Ascending aorta (tissue), 2 donors: ENCODE results near the gene LRRC10B. TPM values are rescaled to one million over a fixed set of nuclear protein-coding genes. Genes with fewer than 3 reads are reported as not detected.

Source experiments
- DNase-seq, 2 donors: peaks; one replicate each; pipeline ENCODE4 v3.0.0-alpha.2; 2019; ENCODE audit warnings: low spot score in 2 of 2
- H3K27ac ChIP-seq, 2 donors: fragments of 200-600 bp; sonication (generic); one replicate each; pipeline ENCODE4 v1.5.1; 2016 to 2017; ENCODE audit warnings: mild to moderate bottlenecking in 1 of 2
- H3K27me3 ChIP-seq: fragments of 200-600 bp; sonication (generic); one replicate; pipeline ENCODE4 v1.5.1; 2017
- H3K36me3 ChIP-seq, 2 donors: fragments of 200-600 bp; sonication (generic); one replicate each; pipeline ENCODE4 v1.5.1; 2016
- H3K4me1 ChIP-seq, 2 donors: fragments of 200-600 bp; sonication (generic); one replicate each; pipeline ENCODE4 v1.5.1; 2016 to 2017; ENCODE audit warnings: mild to moderate bottlenecking in 1 of 2
- H3K4me3 ChIP-seq, 2 donors: fragments of 200-600 bp; sonication (generic); one replicate each; pipeline ENCODE4 v1.5.1; 2016 to 2017; ENCODE audit warnings: mild to moderate bottlenecking in 1 of 2
- H3K9me3 ChIP-seq, 2 donors: fragments of 200-600 bp; sonication (generic); one replicate each; pipeline ENCODE4 v1.5.1; 2016
- intact Hi-C: fragments of 100-400 bp; cut with DNase I; formaldehyde crosslinking; loops from one replicate; pipeline ENCODE4 v1.15.1; 2023
- total RNA-seq: library from RNA; depleted of rRNA; stranded (reverse); fragments of >200 nt; gene quantifications from one replicate; pipeline ENCODE4 v1.1.0, GENCODE V29; 2016
- TF ChIP-seq, protein P1 (sequence below), 3 experiments: fragments of 200-600 bp in 2 of 3; fragments of 450-650 bp in 1 of 3; sonication (generic) in 2 of 3; IDR thresholded peaks; one replicate each; pipeline ENCODE4 v1.5.1; 2016 to 2019; ENCODE audit warnings: antibody characterized with exemption in 3 of 3, mild to moderate bottlenecking in 1 of 3, moderate library complexity in 1 of 3

The LRRC10B gene
- total RNA-seq, 1 donor from 2014 or later, result 0.85 TPM

DNA sequence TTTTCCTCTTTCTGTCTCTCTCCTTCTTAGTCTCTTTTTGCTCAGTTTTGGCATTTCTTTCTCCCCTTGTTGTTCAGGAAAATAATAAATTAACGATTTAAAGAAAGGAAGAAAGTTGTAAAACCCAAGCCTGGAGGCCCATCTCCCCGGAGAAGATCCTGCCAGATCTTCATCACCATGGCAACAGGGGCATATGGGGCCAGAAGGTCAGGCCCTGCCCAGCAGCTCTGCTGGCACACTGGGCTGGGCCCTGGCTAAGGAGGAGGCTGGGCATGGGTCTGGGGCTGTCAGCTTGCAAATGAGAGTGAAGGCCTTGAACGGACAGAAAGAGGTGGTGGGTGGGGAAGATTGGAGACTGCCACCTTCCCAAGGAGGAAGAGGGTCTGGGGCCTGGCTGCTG lies 2.8 kb downstream of the LRRC10B start:
- H3K4me1 ChIP-seq, result peaks cover 3 to 8% of the 10 kb centered on the region in 2 donors
- TF ChIP-seq, protein P1, sequence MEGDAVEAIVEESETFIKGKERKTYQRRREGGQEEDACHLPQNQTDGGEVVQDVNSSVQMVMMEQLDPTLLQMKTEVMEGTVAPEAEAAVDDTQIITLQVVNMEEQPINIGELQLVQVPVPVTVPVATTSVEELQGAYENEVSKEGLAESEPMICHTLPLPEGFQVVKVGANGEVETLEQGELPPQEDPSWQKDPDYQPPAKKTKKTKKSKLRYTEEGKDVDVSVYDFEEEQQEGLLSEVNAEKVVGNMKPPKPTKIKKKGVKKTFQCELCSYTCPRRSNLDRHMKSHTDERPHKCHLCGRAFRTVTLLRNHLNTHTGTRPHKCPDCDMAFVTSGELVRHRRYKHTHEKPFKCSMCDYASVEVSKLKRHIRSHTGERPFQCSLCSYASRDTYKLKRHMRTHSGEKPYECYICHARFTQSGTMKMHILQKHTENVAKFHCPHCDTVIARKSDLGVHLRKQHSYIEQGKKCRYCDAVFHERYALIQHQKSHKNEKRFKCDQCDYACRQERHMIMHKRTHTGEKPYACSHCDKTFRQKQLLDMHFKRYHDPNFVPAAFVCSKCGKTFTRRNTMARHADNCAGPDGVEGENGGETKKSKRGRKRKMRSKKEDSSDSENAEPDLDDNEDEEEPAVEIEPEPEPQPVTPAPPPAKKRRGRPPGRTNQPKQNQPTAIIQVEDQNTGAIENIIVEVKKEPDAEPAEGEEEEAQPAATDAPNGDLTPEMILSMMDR (IDR thresholded peaks at IDR 0.05), result no peak
- H3K27ac ChIP-seq, result no peak overlapping the region
- no peaks in the 10 kb centered on the region for H3K9me3 ChIP-seq
- intact Hi-C loops, result no loop called here
- no peaks in the 10 kb centered on the region for H3K36me3 ChIP-seq
- no peak overlapping the region for H3K4me3 ChIP-seq
- no peak for DNase-seq
- H3K27me3 ChIP-seq, result peaks cover 3% of the 10 kb centered on the region

GRCh38 chr11:61512435-61512834 lies 3.9 kb downstream of the LRRC10B start:
- no peak overlapping the region for H3K27ac ChIP-seq
- intact Hi-C loops, result no loop called here
- peaks cover 3% of the 10 kb centered on the region for H3K27me3 ChIP-seq

DNA sequence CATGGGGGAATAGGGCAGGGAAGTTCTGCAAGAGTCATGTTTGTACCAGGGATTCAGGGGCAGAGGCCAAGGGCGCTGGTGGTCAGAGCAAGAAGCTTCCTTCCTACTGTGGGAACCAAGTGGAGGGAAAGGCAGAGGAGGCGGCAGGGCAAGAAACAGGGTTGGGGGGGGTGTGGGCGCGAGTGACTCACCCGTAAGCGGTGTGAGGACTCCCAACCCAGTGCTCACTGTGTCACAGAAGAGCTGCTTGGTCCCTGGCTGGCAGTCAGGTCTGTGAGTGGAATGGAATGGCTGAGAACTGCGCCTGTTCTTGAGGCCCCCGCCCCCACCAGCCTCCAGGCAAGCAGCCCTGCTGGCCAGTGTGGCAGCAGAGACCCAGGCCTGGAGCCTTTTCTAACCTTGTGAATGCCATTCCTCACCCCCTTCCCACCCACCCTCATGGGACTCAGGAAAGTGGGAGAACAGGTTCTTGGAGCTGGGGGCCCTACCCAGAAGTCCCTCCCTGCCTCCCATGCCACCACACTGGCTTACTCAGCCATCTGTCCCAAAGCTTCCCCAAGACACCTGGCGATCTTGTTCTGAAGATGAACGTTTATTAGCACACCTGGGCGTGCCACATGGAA lies 4.7 kb downstream of the LRRC10B start:
- Histone ChIP-seq H3K27ac (no peak overlapping the region), H3K4me1 (peaks cover 3 to 8% of the 10 kb centered on the region in 2 donors), H3K27me3 (peaks cover 3% of the 10 kb centered on the region), H3K9me3 (no peaks in the 10 kb centered on the region), H3K36me3 (no peaks in the 10 kb centered on the region), H3K4me3 (no peak overlapping the region)
- no peak for DNase-seq
- TF ChIP-seq, protein P1 (IDR thresholded peaks at IDR 0.05), result no peak
- intact Hi-C loops, result no loop called here

More at GRCh38 chr11:61512435-61512834, 3.9 kb downstream of the LRRC10B start:
- DNase-seq, result no peak
- peaks cover 3 to 8% of the 10 kb centered on the region in 2 donors for H3K4me1 ChIP-seq
- H3K4me3 ChIP-seq, result no peak overlapping the region
- no peaks in the 10 kb centered on the region for H3K36me3 ChIP-seq
- H3K9me3 ChIP-seq, result no peaks in the 10 kb centered on the region
- TF ChIP-seq, protein P1 (IDR thresholded peaks at IDR 0.05), result no peak

- no peaks in the 10 kb centered on the region for H3K9me3 ChIP-seq
- H3K27ac ChIP-seq, result no peak overlapping the region
- peaks cover 0 to 4% of the 10 kb centered on the region in 2 donors for H3K4me1 ChIP-seq
- H3K27me3 ChIP-seq, result peaks cover 3% of the 10 kb centered on the region
- TF ChIP-seq, protein P1 (IDR thresholded peaks at IDR 0.05), result no peak
- intact Hi-C loops, result no loop called here
- no peaks in the 10 kb centered on the region for H3K36me3 ChIP-seq
- no peak overlapping the region for H3K4me3 ChIP-seq
- DNase-seq, result no peak
Measured at GRCh38 chr11:61514050-61514917, 5.7 kb downstream of the LRRC10B start.

DNA sequence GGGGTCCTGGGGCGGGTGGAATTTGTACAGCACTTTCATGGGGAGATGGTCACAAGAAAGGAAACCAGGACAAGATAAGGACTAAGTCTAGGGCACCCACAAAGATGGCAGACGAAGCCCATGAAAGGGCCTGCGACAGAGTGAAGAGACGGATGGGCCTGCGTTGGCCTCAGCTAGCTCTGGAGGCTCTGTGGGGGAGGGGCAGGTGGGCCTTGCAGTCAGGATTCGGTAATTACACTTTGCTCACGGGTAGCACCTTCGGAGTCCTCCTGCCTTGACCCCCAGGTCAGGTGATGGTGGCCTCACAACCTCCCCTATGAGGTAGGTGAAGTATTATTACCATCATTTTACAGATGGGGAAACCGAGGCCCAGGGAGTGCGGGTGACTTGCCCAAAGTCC lies 7.1 kb downstream of the LRRC10B start:
- Histone ChIP-seq H3K36me3 (no peaks in the 10 kb centered on the region), H3K27me3 (peaks cover 3% of the 10 kb centered on the region), H3K4me3 (no peak overlapping the region), H3K4me1 (no peaks in the 10 kb centered on the region), H3K9me3 (no peaks in the 10 kb centered on the region), H3K27ac (no peak overlapping the region)
- DNase-seq, result no peak
- TF ChIP-seq, protein P1 (IDR thresholded peaks at IDR 0.05), result no peak
- intact Hi-C loops, result loop anchor here (1.0 kb wide), 1 partner anchor 37 kb away; no protein-coding TSS in a partner anchor
